CD14-positive monocyte (primary cell): ENCODE results near the gene TTC16. TPM values are rescaled to one million over a fixed set of nuclear protein-coding genes. Genes with fewer than 3 reads are reported as not detected.
A peak's percentile ranks its signal among the peaks of the same experiment; 100 is the strongest.
"Not testable (repeated sequence)": the region's sequence is repeated elsewhere in the genome, so short reads cannot be mapped to it uniquely, and the experiment has no call there.

Source experiments
- DNase-seq, 3 donors: peaks; one replicate each; pipeline ENCODE4 v3.0.0-alpha.2; 2011 to 2022
- H2AFZ ChIP-seq: 2 replicates; pipeline ENCODE4 v1.6.0; 2012; ENCODE audit warnings: mild to moderate bottlenecking, low read depth, low read length, inconsistent platforms; ENCODE audit not compliant: insufficient read depth, poor library complexity, severe bottlenecking
- H3K27ac ChIP-seq, 2 donors: 1 replicate in 1 of 2; 2 replicates in 1 of 2; pipeline ENCODE4 v1.5.1; 2012 to 2013; ENCODE audit warnings: low read length in 2 of 2, control low read depth in 1 of 2, inconsistent platforms in 1 of 2, low read depth in 1 of 2, mild to moderate bottlenecking in 1 of 2
- H3K27me3 ChIP-seq, 2 donors: one replicate each; pipeline versions ENCODE4 v1.6.0 to v1.6.1; 2011 to 2013; ENCODE audit warnings: low read length in 2 of 2; ENCODE audit not compliant: control insufficient read depth in 2 of 2, insufficient read depth in 2 of 2
- H3K36me3 ChIP-seq, 2 donors: replicated peaks in 1 of 2; 1 replicate in 1 of 2; 2 replicates in 1 of 2; pipeline versions ENCODE4 v1.5.1 to v1.6.1; 2012 to 2013; ENCODE audit warnings: low read length in 2 of 2, control low read depth in 1 of 2, inconsistent platforms in 1 of 2, mild to moderate bottlenecking in 1 of 2; ENCODE audit not compliant: insufficient read depth in 2 of 2, control insufficient read depth in 1 of 2
- H3K4me1 ChIP-seq, 2 donors: 1 replicate in 1 of 2; 2 replicates in 1 of 2; pipeline versions ENCODE4 v1.5.1 to v1.6.1; 2012 to 2013; ENCODE audit warnings: low read length in 2 of 2, control low read depth in 1 of 2, inconsistent platforms in 1 of 2, mild to moderate bottlenecking in 1 of 2, moderate library complexity in 1 of 2; ENCODE audit not compliant: insufficient read depth in 2 of 2, control insufficient read depth in 1 of 2
- H3K4me2 ChIP-seq: replicated peaks from 2 replicates; pipeline ENCODE3; 2012; ENCODE audit warnings: low read length, moderate library complexity, mild to moderate bottlenecking; ENCODE audit not compliant: poor library complexity, severe bottlenecking; ENCODE audit errors: extremely low read depth
- H3K4me3 ChIP-seq, 3 experiments: fragments of 200-600 bp in 1 of 3; sonication (generic) in 1 of 3; replicated peaks in 1 of 3; 1 replicate in 2 of 3; 2 replicates in 1 of 3; pipeline ENCODE4 v1.5.1; 2011 to 2013; ENCODE audit warnings: low read length in 3 of 3, mild to moderate bottlenecking in 3 of 3, control low read depth in 2 of 3, low read depth in 2 of 3, inconsistent platforms in 1 of 3, moderate library complexity in 1 of 3
- H3K79me2 ChIP-seq: 2 replicates; pipeline ENCODE4 v1.6.0; 2012; ENCODE audit warnings: mild to moderate bottlenecking, control low read depth, inconsistent platforms, low read length, moderate library complexity; ENCODE audit not compliant: insufficient read depth
- H3K9ac ChIP-seq: 2 replicates; pipeline ENCODE4 v1.6.0; 2017; ENCODE audit warnings: low read length, mild to moderate bottlenecking; ENCODE audit not compliant: insufficient read depth, poor library complexity, severe bottlenecking
- H3K9me3 ChIP-seq, 2 donors: replicated peaks in 1 of 2; 1 replicate in 1 of 2; 2 replicates in 1 of 2; pipeline versions ENCODE4 v1.5.1 to v1.6.1; 2012 to 2013; ENCODE audit warnings: low read length in 2 of 2, control low read depth in 1 of 2; ENCODE audit not compliant: control insufficient read depth in 1 of 2, insufficient read depth in 1 of 2
- H4K20me1 ChIP-seq: 2 replicates; pipeline ENCODE4 v1.6.0; 2012; ENCODE audit warnings: mild to moderate bottlenecking, low read length, control low read depth, moderate library complexity; ENCODE audit not compliant: insufficient read depth
- H3K27ac Mint-ChIP-seq, 7 donors: one replicate each; pipeline ENCODE4 v1.8.0; 2020; ENCODE audit warnings: mild to moderate bottlenecking in 7 of 7, mixed read lengths in 7 of 7, moderate library complexity in 6 of 7, inconsistent platforms in 2 of 7
- H3K27me3 Mint-ChIP-seq, 3 donors: one replicate each; pipeline ENCODE4 v1.8.0; 2021 to 2022; ENCODE audit warnings: low read depth in 3 of 3, mild to moderate bottlenecking in 3 of 3, mixed read lengths in 3 of 3, moderate library complexity in 3 of 3, inconsistent platforms in 1 of 3
- H3K36me3 Mint-ChIP-seq, 2 donors: one replicate each; pipeline ENCODE4 v1.8.0; 2020; ENCODE audit warnings: mixed read lengths in 2 of 2, inconsistent platforms in 1 of 2, mild to moderate bottlenecking in 1 of 2
- H3K4me1 Mint-ChIP-seq: one replicate; pipeline ENCODE4 v1.8.0; 2020; ENCODE audit warnings: mild to moderate bottlenecking, mixed read lengths
- H3K4me3 Mint-ChIP-seq, 2 donors: one replicate each; pipeline ENCODE4 v1.8.0; 2020; ENCODE audit warnings: mild to moderate bottlenecking in 2 of 2, mixed read lengths in 2 of 2, moderate library complexity in 1 of 2
- H3K9me3 Mint-ChIP-seq, 7 donors: one replicate each; pipeline ENCODE4 v1.8.0; 2020 to 2022; ENCODE audit warnings: mixed read lengths in 7 of 7, mild to moderate bottlenecking in 6 of 7, moderate library complexity in 6 of 7, inconsistent platforms in 2 of 7
- WGBS: methylation state at CpG from one replicate; pipeline ENCODE4 v1.1.5; 2013; ENCODE audit warnings: missing lambda C conversion rate; ENCODE audit not compliant: insufficient coverage; 5-methylcytosine and 5-hydroxymethylcytosine counted together
- intact Hi-C, 2 donors: fragments of 100-400 bp; cut with micrococcal nuclease; formaldehyde crosslinking; loops; one replicate each; pipeline versions ENCODE4 v1.15.0 to v1.15.1; 2023
- polyA plus RNA-seq, 3 donors: library from polyadenylated mRNA; depleted of rRNA in 1 of 3; unstranded in 2 of 3; stranded (reverse) in 1 of 3; fragments of 300-500 nt in 2 of 3; fragments of >200 nt in 1 of 3; fragmentation: Illumina TruSeq in 2 of 3; gene quantifications; 1 replicate in 2 of 3; 2 replicates in 1 of 3; pipeline ENCODE4 v1.2.3, GENCODE V29; 2012 to 2021
- TF ChIP-seq, protein P1 (sequence below): fragments of 200-600 bp; IDR thresholded peaks from one replicate; pipeline ENCODE4 v1.8.0; 2022; ENCODE audit warnings: antibody characterized with exemption, mild to moderate bottlenecking

The TTC16 gene
- polyA plus RNA-seq, 3 donors = 0.04 TPM; not detected in 2

- Histone ChIP-seq H3K36me3 (no peaks in the 10 kb centered on the region), H3K4me2 (peak overlapping the region; percentile 56), H3K27me3 (no peaks in the 10 kb centered on the region), H2AFZ (no peak overlapping the region), H4K20me1 (peaks cover 23% of the 10 kb centered on the region), H3K4me3 (peak overlapping the region in 1 of 3 experiments; percentile 98), H3K27ac (peak overlapping the region; percentile 96 to 98), H3K9ac (peak overlapping the region; percentile 67), H3K4me1 (peaks cover 81 to 84% of the 10 kb centered on the region in 2 donors), H3K79me2 (peaks cover 70% of the 10 kb centered on the region), H3K9me3 (no peaks in the 10 kb centered on the region)
- Mint-ChIP-seq H3K4me1 (peaks cover 76% of the 10 kb centered on the region), H3K27me3 (peaks cover 0 to 9% (median 0%) of the 10 kb centered on the region in 3 donors), H3K4me3 (peak overlapping the region; percentile 16 to 39), H3K9me3 (peaks cover 0 to 6% (median 0%) of the 10 kb centered on the region in 7 donors), H3K27ac (peak overlapping the region; percentile 93 to 99 (median 98)), H3K36me3 (peaks cover 0 to 15% of the 10 kb centered on the region in 2 donors)
- intact Hi-C loops = loop anchor here in 1 of 2 donors (2.0 to 5.0 kb wide), 2 partner anchors 56 to 208 kb away; no protein-coding TSS in a partner anchor
- TF ChIP-seq, protein P1, sequence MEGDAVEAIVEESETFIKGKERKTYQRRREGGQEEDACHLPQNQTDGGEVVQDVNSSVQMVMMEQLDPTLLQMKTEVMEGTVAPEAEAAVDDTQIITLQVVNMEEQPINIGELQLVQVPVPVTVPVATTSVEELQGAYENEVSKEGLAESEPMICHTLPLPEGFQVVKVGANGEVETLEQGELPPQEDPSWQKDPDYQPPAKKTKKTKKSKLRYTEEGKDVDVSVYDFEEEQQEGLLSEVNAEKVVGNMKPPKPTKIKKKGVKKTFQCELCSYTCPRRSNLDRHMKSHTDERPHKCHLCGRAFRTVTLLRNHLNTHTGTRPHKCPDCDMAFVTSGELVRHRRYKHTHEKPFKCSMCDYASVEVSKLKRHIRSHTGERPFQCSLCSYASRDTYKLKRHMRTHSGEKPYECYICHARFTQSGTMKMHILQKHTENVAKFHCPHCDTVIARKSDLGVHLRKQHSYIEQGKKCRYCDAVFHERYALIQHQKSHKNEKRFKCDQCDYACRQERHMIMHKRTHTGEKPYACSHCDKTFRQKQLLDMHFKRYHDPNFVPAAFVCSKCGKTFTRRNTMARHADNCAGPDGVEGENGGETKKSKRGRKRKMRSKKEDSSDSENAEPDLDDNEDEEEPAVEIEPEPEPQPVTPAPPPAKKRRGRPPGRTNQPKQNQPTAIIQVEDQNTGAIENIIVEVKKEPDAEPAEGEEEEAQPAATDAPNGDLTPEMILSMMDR = no peak
- DNase-seq = peak in 1 of 3 donors; percentile 30
- 63% methylated on average over 16 of the region's 20 CpGs for WGBS
Observed at GRCh38 chr9:127780126-127780885, 64.4 kb downstream of the TTC16 start.

GRCh38 chr9:127780909-127781308, 65.0 kb downstream of the TTC16 start:
- intact Hi-C loops = loop anchor here in 1 of 2 donors (2.0 to 5.0 kb wide), 2 partner anchors 56 to 209 kb away; no protein-coding TSS in a partner anchor
- Histone ChIP-seq H3K79me2 (peaks cover 65% of the 10 kb centered on the region), H3K4me1 (peaks cover 75 to 79% of the 10 kb centered on the region in 2 donors), H3K4me2 (peak overlapping the region; percentile 56), H3K27ac (peak overlapping the region; percentile 96 to 98), H4K20me1 (peaks cover 17% of the 10 kb centered on the region), H3K9ac (peak overlapping the region; percentile 67), H3K4me3 (peak overlapping the region in 1 of 3 experiments; percentile 98)
- not testable (repeated sequence) for H3K9me3 Mint-ChIP-seq, H3K27me3 Mint-ChIP-seq, H3K9me3 ChIP-seq, H3K36me3 ChIP-seq, H3K27me3 ChIP-seq, H3K4me3 Mint-ChIP-seq, H2AFZ ChIP-seq
- H3K36me3 Mint-ChIP-seq = peaks cover 0 to 15% of the 10 kb centered on the region in 2 donors
- peak; percentile 82 to 90 (median 88) for DNase-seq
- H3K4me1 Mint-ChIP-seq = peaks cover 73% of the 10 kb centered on the region
- WGBS = no CpG with 5 or more reads among the region's 9 CpGs
- peak overlapping the region; percentile 93 to 99 (median 98) for H3K27ac Mint-ChIP-seq

Other genes starting within 250 kb of the TTC16 start
- gene STXBP1, start 103.8 kb upstream of the TTC16 start, polyA plus RNA-seq = under 1 TPM in 2 of 3 donors, not detected in 1; 0.27 to 0.59 TPM
- gene CFAP157, start 9.1 kb upstream of the TTC16 start, polyA plus RNA-seq = under 1 TPM in 2 of 3 donors, not detected in 1; 0.06 to 0.09 TPM
- 10 to 100 TPM in 2 of 3 donors, 1 to 10 TPM in 1; 6.9 to 19.9 (median 19.5) TPM for gene PTRH1, start 416 bp upstream of the TTC16 start, polyA plus RNA-seq
- 10 to 100 TPM; 57.4 to 63.8 (median 60.0) TPM for gene TOR2A, start 19.2 kb downstream of the TTC16 start, polyA plus RNA-seq
- gene SH2D3C, start 62.6 kb downstream of the TTC16 start, polyA plus RNA-seq = 10 to 100 TPM; 11.5 to 47.3 (median 20.5) TPM
- 100 to 1,000 TPM in 1 of 3 donors, 10 to 100 TPM in 2; 24.9 to 139 (median 26.4) TPM for gene CDK9, start 70.0 kb downstream of the TTC16 start, polyA plus RNA-seq
- gene FPGS, start 86.8 kb downstream of the TTC16 start, polyA plus RNA-seq = 10 to 100 TPM; 21.3 to 28.5 (median 25.2) TPM
- 10 to 100 TPM; 15.7 to 26.0 (median 17.9) TPM for gene ENG, start 138.6 kb downstream of the TTC16 start, polyA plus RNA-seq
- 1 to 10 TPM in 1 of 3 donors, not detected in 2; 3.5 TPM for gene AK1, start 161.6 kb downstream of the TTC16 start, polyA plus RNA-seq
- gene ST6GALNAC6, start 183.5 kb downstream of the TTC16 start, polyA plus RNA-seq = 10 to 100 TPM in 2 of 3 donors, 1 to 10 TPM in 1; 8.2 to 14.4 (median 12.0) TPM
- 10 to 100 TPM in 2 of 3 donors, 1 to 10 TPM in 1; 8.9 to 14.0 (median 10.3) TPM for gene ST6GALNAC4, start 201.0 kb downstream of the TTC16 start, polyA plus RNA-seq
- under 1 TPM; 0.31 to 0.57 (median 0.39) TPM for gene PIP5KL1, start 214.7 kb downstream of the TTC16 start, polyA plus RNA-seq
- gene DPM2, start 221.8 kb downstream of the TTC16 start, polyA plus RNA-seq = 10 to 100 TPM; 22.4 to 28.7 (median 25.4) TPM